Measurements from ENCODE around the gene RRH. TPM values are rescaled to one million over a fixed set of nuclear protein-coding genes. Genes with fewer than 3 reads are reported as not detected.

Gene RRH
- total and polyA plus RNA-seq, 2 of the 13 experiments (the other 11 are each of a cell fraction or from before 2014, with no cell fraction given): 0.07 to 0.17 TPM

DNA sequence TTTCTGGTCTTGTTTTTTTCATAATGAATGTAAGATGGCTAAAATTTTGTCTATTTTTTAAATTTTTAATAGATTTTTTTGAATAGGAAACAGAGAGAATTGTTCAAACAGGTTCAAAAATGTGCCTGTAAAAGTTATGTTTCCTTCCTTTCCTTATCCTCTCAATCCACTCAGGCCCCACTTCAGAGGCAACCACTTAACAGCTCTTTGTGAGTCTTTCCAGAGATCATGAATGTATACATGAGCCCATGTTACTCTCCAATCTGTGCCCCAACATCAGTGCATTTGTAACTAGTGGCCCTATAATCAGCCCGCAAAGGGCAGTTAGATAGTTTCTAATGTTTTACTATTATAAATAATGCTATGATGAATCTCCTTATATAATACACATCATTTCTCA lies 40.0 kb upstream of the RRH start:
- WGBS (ENCODE audit: low lambda C conversion rate): 96% methylated on average over 1 of the region's 1 CpG
- no peak for FAIRE-seq
- no peaks in the 10 kb centered on the region; a peak in 2 of 5 replicates for H3K36me3 ChIP-seq (replicated peaks in 1 of 2; ENCODE audit: control insufficient read depth in 1 of 2, insufficient read depth in 2 of 2, low read length in 2 of 2)
- in situ Hi-C loops (cut with HindIII; ENCODE audit: extremely low pct_ligation_motif_present, low pct_unique_long_range_greater_than_20kb): no loop called here
- no peak for DNase-seq (ENCODE audit: low spot score)
- H3K9me3 ChIP-seq (ENCODE audit: low read length): no peaks in the 10 kb centered on the region
- no peak overlapping the region for H3K4me2 ChIP-seq (ENCODE audit: low read depth, low read length)
- ATAC-seq: no peak
- H4K20me1 ChIP-seq (ENCODE audit: insufficient read depth, low read length): no peaks in the 10 kb centered on the region
- H3K9ac ChIP-seq (ENCODE audit: insufficient read depth, low read depth, low read length): no peak overlapping the region
- H2AFZ ChIP-seq (ENCODE audit: low read length): no peak overlapping the region
- intact Hi-C loops (cut with micrococcal nuclease; ENCODE audit: unreplicated experiment): no loop called here
- H3K27ac ChIP-seq (ENCODE audit: extremely low read length, insufficient read depth, low read length): no peak overlapping the region
- BruUV-seq (replicated peaks): no TSS peak
- H3K4me1 ChIP-seq (ENCODE audit: insufficient read depth, low read length): no peaks in the 10 kb centered on the region
- H3K4me3 ChIP-seq (replicated peaks in 1 of 3; ENCODE audit: insufficient read depth in 1 of 3, low read depth in 2 of 3, low read length in 3 of 3): no peak overlapping the region
- peaks cover 70% of the 10 kb centered on the region for H3K79me2 ChIP-seq (ENCODE audit: insufficient read depth, low read length)
- no peaks in the 10 kb centered on the region for H3K27me3 ChIP-seq (ENCODE audit: control insufficient read depth in 1 of 2, insufficient read depth in 2 of 2, low read length in 2 of 2)
- POLR2A ChIA-PET: no interaction called here
- CTCF ChIA-PET (ENCODE audit: low intra/inter-chr PET ratio, low total read pairs): no interaction called here
- TF ChIP-seq ZNF335 (CRISPR knock-in tag; IDR thresholded peaks at IDR 0.05) (no peak), SKI (IDR thresholded peaks at IDR 0.05; ENCODE audit: partially characterized antibody) (no peak), SMAD1 (CRISPR knock-in tag; IDR thresholded peaks at IDR 0.05; ENCODE audit: borderline replicate concordance, low read depth) (no peak), KAT8 (CRISPR knock-in tag; IDR thresholded peaks at IDR 0.05) (no peak), HOXA9 (CRISPR knock-in tag; IDR thresholded peaks at IDR 0.05; ENCODE audit: borderline replicate concordance) (no peak), THYN1 (CRISPR knock-in tag; IDR thresholded peaks at IDR 0.05; ENCODE audit: borderline replicate concordance, low read depth) (no peak), ZNF773 (CRISPR knock-in tag; IDR thresholded peaks at IDR 0.05; ENCODE audit: borderline replicate concordance) (no peak), NFE2L1 (CRISPR knock-in tag; IDR thresholded peaks at IDR 0.05; ENCODE audit: borderline replicate concordance) (no peak), ZNF431 (CRISPR knock-in tag; IDR thresholded peaks at IDR 0.05; ENCODE audit: borderline replicate concordance, low read depth) (no peak), HNF4G (IDR thresholded peaks at IDR 0.05; ENCODE audit: borderline replicate concordance, low read depth, low read length) (no peak), HNF4G (CRISPR knock-in tag; IDR thresholded peaks at IDR 0.05; ENCODE audit: borderline replicate concordance, low read depth) (no peak), ZNF678 (CRISPR knock-in tag; IDR thresholded peaks at IDR 0.05) (no peak), RBM22 (optimal IDR thresholded peaks at IDR 0.05; ENCODE audit: low read length) (no peak), HNRNPK (IDR thresholded peaks at IDR 0.05; ENCODE audit: low read depth, low read length, poor library complexity, severe bottlenecking) (no peak)
- TF ChIP-seq, protein P1, sequence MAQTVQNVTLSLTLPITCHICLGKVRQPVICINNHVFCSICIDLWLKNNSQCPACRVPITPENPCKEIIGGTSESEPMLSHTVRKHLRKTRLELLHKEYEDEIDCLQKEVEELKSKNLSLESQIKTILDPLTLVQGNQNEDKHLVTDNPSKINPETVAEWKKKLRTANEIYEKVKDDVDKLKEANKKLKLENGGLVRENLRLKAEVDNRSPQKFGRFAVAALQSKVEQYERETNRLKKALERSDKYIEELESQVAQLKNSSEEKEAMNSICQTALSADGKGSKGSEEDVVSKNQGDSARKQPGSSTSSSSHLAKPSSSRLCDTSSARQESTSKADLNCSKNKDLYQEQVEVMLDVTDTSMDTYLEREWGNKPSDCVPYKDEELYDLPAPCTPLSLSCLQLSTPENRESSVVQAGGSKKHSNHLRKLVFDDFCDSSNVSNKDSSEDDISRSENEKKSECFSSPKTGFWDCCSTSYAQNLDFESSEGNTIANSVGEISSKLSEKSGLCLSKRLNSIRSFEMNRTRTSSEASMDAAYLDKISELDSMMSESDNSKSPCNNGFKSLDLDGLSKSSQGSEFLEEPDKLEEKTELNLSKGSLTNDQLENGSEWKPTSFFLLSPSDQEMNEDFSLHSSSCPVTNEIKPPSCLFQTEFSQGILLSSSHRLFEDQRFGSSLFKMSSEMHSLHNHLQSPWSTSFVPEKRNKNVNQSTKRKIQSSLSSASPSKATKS (CRISPR knock-in tag; IDR thresholded peaks at IDR 0.05): no peak
- TF ChIP-seq, protein P2, sequence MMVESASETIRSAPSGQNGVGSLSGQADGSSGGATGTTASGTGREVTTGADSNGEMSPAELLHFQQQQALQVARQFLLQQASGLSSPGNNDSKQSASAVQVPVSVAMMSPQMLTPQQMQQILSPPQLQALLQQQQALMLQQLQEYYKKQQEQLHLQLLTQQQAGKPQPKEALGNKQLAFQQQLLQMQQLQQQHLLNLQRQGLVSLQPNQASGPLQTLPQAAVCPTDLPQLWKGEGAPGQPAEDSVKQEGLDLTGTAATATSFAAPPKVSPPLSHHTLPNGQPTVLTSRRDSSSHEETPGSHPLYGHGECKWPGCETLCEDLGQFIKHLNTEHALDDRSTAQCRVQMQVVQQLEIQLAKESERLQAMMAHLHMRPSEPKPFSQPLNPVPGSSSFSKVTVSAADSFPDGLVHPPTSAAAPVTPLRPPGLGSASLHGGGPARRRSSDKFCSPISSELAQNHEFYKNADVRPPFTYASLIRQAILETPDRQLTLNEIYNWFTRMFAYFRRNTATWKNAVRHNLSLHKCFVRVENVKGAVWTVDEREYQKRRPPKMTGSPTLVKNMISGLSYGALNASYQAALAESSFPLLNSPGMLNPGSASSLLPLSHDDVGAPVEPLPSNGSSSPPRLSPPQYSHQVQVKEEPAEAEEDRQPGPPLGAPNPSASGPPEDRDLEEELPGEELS (CRISPR knock-in tag; IDR thresholded peaks at IDR 0.05): no peak
- TF ChIP-seq, protein P3, sequence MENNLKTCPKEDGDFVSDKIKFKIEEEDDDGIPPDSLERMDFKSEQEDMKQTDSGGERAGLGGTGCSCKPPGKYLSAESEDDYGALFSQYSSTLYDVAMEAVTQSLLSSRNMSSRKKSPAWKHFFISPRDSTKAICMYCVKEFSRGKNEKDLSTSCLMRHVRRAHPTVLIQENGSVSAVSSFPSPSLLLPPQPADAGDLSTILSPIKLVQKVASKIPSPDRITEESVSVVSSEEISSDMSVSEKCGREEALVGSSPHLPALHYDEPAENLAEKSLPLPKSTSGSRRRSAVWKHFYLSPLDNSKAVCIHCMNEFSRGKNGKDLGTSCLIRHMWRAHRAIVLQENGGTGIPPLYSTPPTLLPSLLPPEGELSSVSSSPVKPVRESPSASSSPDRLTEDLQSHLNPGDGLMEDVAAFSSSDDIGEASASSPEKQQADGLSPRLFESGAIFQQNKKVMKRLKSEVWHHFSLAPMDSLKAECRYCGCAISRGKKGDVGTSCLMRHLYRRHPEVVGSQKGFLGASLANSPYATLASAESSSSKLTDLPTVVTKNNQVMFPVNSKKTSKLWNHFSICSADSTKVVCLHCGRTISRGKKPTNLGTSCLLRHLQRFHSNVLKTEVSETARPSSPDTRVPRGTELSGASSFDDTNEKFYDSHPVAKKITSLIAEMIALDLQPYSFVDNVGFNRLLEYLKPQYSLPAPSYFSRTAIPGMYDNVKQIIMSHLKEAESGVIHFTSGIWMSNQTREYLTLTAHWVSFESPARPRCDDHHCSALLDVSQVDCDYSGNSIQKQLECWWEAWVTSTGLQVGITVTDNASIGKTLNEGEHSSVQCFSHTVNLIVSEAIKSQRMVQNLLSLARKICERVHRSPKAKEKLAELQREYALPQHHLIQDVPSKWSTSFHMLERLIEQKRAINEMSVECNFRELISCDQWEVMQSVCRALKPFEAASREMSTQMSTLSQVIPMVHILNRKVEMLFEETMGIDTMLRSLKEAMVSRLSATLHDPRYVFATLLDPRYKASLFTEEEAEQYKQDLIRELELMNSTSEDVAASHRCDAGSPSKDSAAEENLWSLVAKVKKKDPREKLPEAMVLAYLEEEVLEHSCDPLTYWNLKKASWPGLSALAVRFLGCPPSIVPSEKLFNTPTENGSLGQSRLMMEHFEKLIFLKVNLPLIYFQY (CRISPR knock-in tag; IDR thresholded peaks at IDR 0.05; ENCODE audit: borderline replicate concordance): no peak
